Panc1 (cell line): ENCODE data around the gene ADAMTS10. TPM values are rescaled to one million over a fixed set of nuclear protein-coding genes. Genes with fewer than 3 reads are reported as not detected.
"Not testable (repeated sequence)": the region's sequence is repeated elsewhere in the genome, so short reads cannot be mapped to it uniquely, and the experiment has no call there.

Source experiments
- ATAC-seq: fragments of 200-7000 bp; cut with Tn5 transposase; 2 replicates; pipeline ENCODE4 v1.9.1; 2020; ENCODE audit warnings: mild to moderate bottlenecking, moderate library complexity
- BruUV-seq: library from RNA; stranded (reverse); fragments of 400-500 nt; replicated peaks from 2 replicates; lab custom pipeline; 2021; lab: Mats Ljungman, UMichigan
- CTCF ChIA-PET: fragments of 300-600 bp; sonication (Branson Sonifier 250); formaldehyde crosslinking; loops from one replicate; lab custom pipeline; 2022; ENCODE audit warnings: antibody characterized with exemption; lab: Charles Lee
- POLR2A ChIA-PET: fragments of 300-600 bp; sonication (Branson Sonifier 250); formaldehyde crosslinking; loops from one replicate; lab custom pipeline; 2022; ENCODE audit warnings: antibody characterized with exemption; lab: Charles Lee
- DNase-seq: peaks from one replicate; pipeline ENCODE4 v3.0.0-alpha.2; 2010; ENCODE audit warnings: low read depth, low spot score
- H3K27ac ChIP-seq: 2 replicates; pipeline ENCODE4 v1.5.1; 2011; ENCODE audit warnings: mild to moderate bottlenecking, low read length, inconsistent platforms
- H3K27me3 ChIP-seq: fragments of 200-500 bp; sonication (Bioruptor generic); 2 replicates; pipeline ENCODE4 v1.6.0; 2014; ENCODE audit warnings: low read length, inconsistent platforms; ENCODE audit not compliant: control insufficient read depth, insufficient read depth
- H3K36me3 ChIP-seq: fragments of 200-500 bp; sonication (Bioruptor generic); 2 replicates; pipeline ENCODE4 v1.5.1; 2014; ENCODE audit warnings: inconsistent platforms, mild to moderate bottlenecking, low read length, moderate library complexity; ENCODE audit not compliant: control insufficient read depth, insufficient read depth
- H3K4me1 ChIP-seq: 2 replicates; pipeline ENCODE4 v1.5.1; 2011; ENCODE audit warnings: inconsistent platforms, mild to moderate bottlenecking, low read length, moderate library complexity; ENCODE audit not compliant: control insufficient read depth, insufficient read depth
- H3K4me3 ChIP-seq, 2 experiments: 2 replicates each; pipeline ENCODE4 v1.5.1; 2011 to 2012; ENCODE audit warnings: low read depth in 2 of 2, low read length in 2 of 2, mild to moderate bottlenecking in 2 of 2, inconsistent platforms in 1 of 2, moderate library complexity in 1 of 2
- H3K9me3 ChIP-seq: fragments of 200-500 bp; sonication (Bioruptor generic); 2 replicates; pipeline ENCODE4 v1.5.1; 2014; ENCODE audit warnings: low read depth, mild to moderate bottlenecking, inconsistent platforms, low read length, moderate library complexity; ENCODE audit not compliant: control insufficient read depth, insufficient read depth
- CTCF ChIP-seq: fragments of 450-650 bp; IDR thresholded peaks from 2 replicates; pipeline ENCODE4 v1.5.1; 2017; ENCODE audit warnings: mild to moderate bottlenecking
- POLR2AphosphoS5 ChIP-seq: IDR thresholded peaks from 2 replicates; pipeline ENCODE4 v1.6.1; 2012; ENCODE audit warnings: mild to moderate bottlenecking, low read depth, low read length, moderate library complexity
- REST ChIP-seq, 2 experiments: IDR thresholded peaks; 2 replicates each; pipeline ENCODE4 v1.6.1; 2011 to 2012; ENCODE audit warnings: low read depth in 2 of 2, control low read depth in 1 of 2, low read length in 1 of 2, mild to moderate bottlenecking in 1 of 2, moderate library complexity in 1 of 2; ENCODE audit not compliant: insufficient read depth in 1 of 2
- SIN3A ChIP-seq: IDR thresholded peaks from 2 replicates; pipeline ENCODE4 v1.6.1; 2012; ENCODE audit warnings: low read depth, mild to moderate bottlenecking, low read length, moderate library complexity, borderline replicate concordance; ENCODE audit not compliant: insufficient read depth
- TCF7L2 ChIP-seq: IDR thresholded peaks from 2 replicates; pipeline ENCODE4 v1.6.1; 2011; ENCODE audit warnings: mild to moderate bottlenecking, low read depth, low read length, inconsistent platforms
- in situ Hi-C: cut with HindIII; loops from 2 replicates; pipeline ENCODE4 v1.10.0; 2016; ENCODE audit warnings: low sequenced_read_pairs, low pct_unique_long_range_greater_than_20kb
- intact Hi-C: fragments of 100-400 bp; cut with micrococcal nuclease; formaldehyde crosslinking; loops from one replicate; pipeline ENCODE4 v1.10.0; 2022; ENCODE audit not compliant: unreplicated experiment
- total RNA-seq: library from RNA; stranded (reverse); gene quantifications from one replicate; pipeline ENCODE4 v1.2.1, GENCODE V29; 2021; ENCODE audit not compliant: unreplicated experiment

The ADAMTS10 gene
- total RNA-seq, 1 experiment from 2014 or later: 10.0 TPM

- in situ Hi-C loops (no loop called here), intact Hi-C loops (no loop called here)
- ChIA-PET POLR2A (interaction anchor here (0.7 kb wide), 1 partner anchor 53 kb away, joined by 5 read pairs; no protein-coding TSS in a partner anchor), CTCF (interaction anchor here (0.6 kb wide), 1 partner anchor 37 kb away, joined by 7 read pairs; no protein-coding TSS in a partner anchor)
- H3K9me3 ChIP-seq: no peaks in the 10 kb centered on the region
- TF ChIP-seq POLR2AphosphoS5 (no peak), CTCF (no peak), TCF7L2 (no peak)
- no peak for DNase-seq
- H3K4me3 ChIP-seq: no peak overlapping the region
- no TSS peak for BruUV-seq
- no peaks in the 10 kb centered on the region for H3K36me3 ChIP-seq
- no peak overlapping the region for H3K27ac ChIP-seq
- ATAC-seq: no peak
- no peaks in the 10 kb centered on the region for H3K27me3 ChIP-seq
- no peaks in the 10 kb centered on the region for H3K4me1 ChIP-seq
Measured at GRCh38 chr19:8617984-8618383, 7.5 kb upstream of the ADAMTS10 start.

- H3K4me3 ChIP-seq, POLR2A ChIA-PET, ATAC-seq, intact Hi-C loops, H3K9me3 ChIP-seq, H3K36me3 ChIP-seq, H3K27ac ChIP-seq, DNase-seq, H3K27me3 ChIP-seq, in situ Hi-C loops, BruUV-seq, H3K4me1 ChIP-seq: not testable (repeated sequence)
- CTCF ChIA-PET: interaction anchor here (0.6 to 0.7 kb wide), 2 partner anchors 23 to 77 kb away, joined by 3 read pairs; no protein-coding TSS in a partner anchor
Measured at GRCh38 chr19:8617325-8617724, 6.8 kb upstream of the ADAMTS10 start.

- intact Hi-C loops (no loop called here), in situ Hi-C loops (no loop called here)
- no peak for TF ChIP-seq REST (IDR thresholded peaks at IDR 0.05; ENCODE audit: insufficient read depth in 1 of 2, low read depth in 2 of 2, low read length in 1 of 2)
- TF ChIP-seq SIN3A: no peak
- TF ChIP-seq TCF7L2: no peak
- TF ChIP-seq POLR2AphosphoS5: no peak
- TF ChIP-seq CTCF: no peak
- no peak for DNase-seq
- Histone ChIP-seq H3K27me3 (no peaks in the 10 kb centered on the region), H3K4me1 (peaks cover 4% of the 10 kb centered on the region), H3K4me3 (no peak overlapping the region), H3K36me3 (no peaks in the 10 kb centered on the region), H3K27ac (no peak overlapping the region), H3K9me3 (no peaks in the 10 kb centered on the region)
- no peak for ATAC-seq
- ChIA-PET POLR2A (no interaction called here), CTCF (interaction anchor here (0.6 to 0.7 kb wide), 2 partner anchors 23 to 77 kb away, joined by 3 read pairs; no protein-coding TSS in a partner anchor)
- BruUV-seq: no TSS peak
Measured at GRCh38 chr19:8616861-8617260, 6.3 kb upstream of the ADAMTS10 start.
